Transverse colon (tissue), 4 donors: ENCODE results near the gene CEBPA.

Experiments used
- POLR2A ChIP-seq: fragments of 450-650 bp; IDR thresholded peaks from one replicate; pipeline ENCODE4 v1.6.1; 2016; ENCODE audit warnings: antibody characterized with exemption, mild to moderate bottlenecking, moderate library complexity
- POLR2AphosphoS5 ChIP-seq, 3 donors: sonication (generic); formaldehyde crosslinking; IDR thresholded peaks; one replicate each; pipeline ENCODE4 v1.6.1; 2016; ENCODE audit warnings: antibody characterized with exemption in 3 of 3
- TF ChIP-seq, protein P1 (sequence below), 5 experiments: fragments of 200-600 bp in 3 of 5; fragments of 450-650 bp in 2 of 5; sonication (generic) in 3 of 5; IDR thresholded peaks; 1 replicate in 2 of 5; 2 replicates in 3 of 5; pipeline ENCODE4 v1.5.1; 2016 to 2017; ENCODE audit warnings: antibody characterized with exemption in 5 of 5, inconsistent platforms in 3 of 5, mild to moderate bottlenecking in 2 of 5, moderate library complexity in 1 of 5

DNA sequence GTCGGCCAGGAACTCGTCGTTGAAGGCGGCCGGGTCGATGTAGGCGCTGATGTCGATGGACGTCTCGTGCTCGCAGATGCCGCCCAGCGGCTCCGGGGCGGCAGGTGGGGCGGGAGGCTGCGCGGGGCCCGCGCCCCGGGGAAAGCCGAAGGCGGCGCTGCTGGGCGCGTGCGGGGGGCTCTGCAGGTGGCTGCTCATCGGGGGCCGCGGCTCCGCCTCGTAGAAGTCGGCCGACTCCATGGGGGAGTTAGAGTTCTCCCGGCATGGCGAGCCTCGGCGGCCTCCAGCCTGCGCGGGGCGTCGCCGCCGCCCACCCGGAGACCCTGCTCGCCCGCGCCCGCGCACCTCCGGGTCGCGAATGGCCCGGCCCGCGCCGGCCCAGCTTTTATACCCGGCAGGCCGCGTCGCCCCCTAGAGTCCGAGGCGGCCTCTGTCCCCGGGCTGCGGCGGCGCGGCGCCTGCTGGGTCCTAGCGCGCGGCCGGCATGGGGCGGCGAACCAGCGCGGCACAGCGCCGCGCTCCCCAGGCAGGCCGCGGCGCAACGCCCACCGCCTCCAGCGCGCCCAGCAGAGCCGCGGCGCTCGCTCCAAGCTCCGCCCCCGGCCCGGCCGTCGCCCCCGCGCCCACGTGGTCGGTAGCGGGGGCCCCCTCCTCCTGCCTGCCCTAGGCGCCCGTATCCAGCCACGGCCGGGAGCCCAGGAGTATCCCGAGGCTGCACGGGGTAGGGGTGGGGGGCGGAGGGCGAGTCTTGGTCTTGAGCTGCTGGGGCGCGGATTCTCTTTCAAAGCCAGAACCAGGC is at the start of gene CEBPA:
- TF ChIP-seq POLR2AphosphoS5 (IDR thresholded peaks at IDR 0.05) (peak; percentile 65 to 97 (median 95)), POLR2A (peak; percentile 73)
- TF ChIP-seq, protein P1, sequence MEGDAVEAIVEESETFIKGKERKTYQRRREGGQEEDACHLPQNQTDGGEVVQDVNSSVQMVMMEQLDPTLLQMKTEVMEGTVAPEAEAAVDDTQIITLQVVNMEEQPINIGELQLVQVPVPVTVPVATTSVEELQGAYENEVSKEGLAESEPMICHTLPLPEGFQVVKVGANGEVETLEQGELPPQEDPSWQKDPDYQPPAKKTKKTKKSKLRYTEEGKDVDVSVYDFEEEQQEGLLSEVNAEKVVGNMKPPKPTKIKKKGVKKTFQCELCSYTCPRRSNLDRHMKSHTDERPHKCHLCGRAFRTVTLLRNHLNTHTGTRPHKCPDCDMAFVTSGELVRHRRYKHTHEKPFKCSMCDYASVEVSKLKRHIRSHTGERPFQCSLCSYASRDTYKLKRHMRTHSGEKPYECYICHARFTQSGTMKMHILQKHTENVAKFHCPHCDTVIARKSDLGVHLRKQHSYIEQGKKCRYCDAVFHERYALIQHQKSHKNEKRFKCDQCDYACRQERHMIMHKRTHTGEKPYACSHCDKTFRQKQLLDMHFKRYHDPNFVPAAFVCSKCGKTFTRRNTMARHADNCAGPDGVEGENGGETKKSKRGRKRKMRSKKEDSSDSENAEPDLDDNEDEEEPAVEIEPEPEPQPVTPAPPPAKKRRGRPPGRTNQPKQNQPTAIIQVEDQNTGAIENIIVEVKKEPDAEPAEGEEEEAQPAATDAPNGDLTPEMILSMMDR (IDR thresholded peaks at IDR 0.05): peak in 4 of 5 experiments; percentile 25 to 49 (median 33)
